22Rv1 (cell line): ENCODE data around the gene FANCC.
"Not testable (repeated sequence)": the region's sequence is repeated elsewhere in the genome, so short reads cannot be mapped to it uniquely, and the experiment has no call there.

Experiments used
- H3K27ac ChIP-seq: fragments of 450-650 bp; 2 replicates; pipeline ENCODE4 v1.5.1; 2017
- ZFX ChIP-seq: fragments of 450-650 bp; IDR thresholded peaks from 2 replicates; pipeline ENCODE4 v1.6.1; 2017; ENCODE audit warnings: antibody characterized with exemption, borderline replicate concordance
- TF ChIP-seq, protein P1 (sequence below): fragments of 450-650 bp; IDR thresholded peaks from 2 replicates; pipeline ENCODE4 v1.5.1; 2017; ENCODE audit warnings: mild to moderate bottlenecking

FANCC gene

DNA sequence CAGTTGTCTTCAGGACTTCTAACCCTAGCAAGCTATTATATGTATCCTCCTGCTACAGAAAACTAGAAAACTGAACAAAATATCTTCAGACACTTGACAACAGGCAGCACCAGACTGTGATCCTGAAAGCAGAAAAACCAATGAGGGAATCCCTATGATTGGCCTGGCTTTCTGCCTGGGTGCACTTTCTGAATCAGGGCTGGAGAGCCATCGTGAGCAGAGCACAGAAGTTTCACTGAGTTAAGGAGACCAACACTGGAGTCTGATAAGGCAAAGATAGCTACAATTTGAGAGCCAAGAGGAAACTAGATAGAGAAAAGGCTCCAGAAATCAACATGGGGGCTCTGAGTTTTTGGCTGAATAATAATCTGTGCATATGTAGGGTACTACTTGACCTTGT lies 106.5 kb downstream of the FANCC start:
- no peak for TF ChIP-seq ZFX
- TF ChIP-seq, protein P1, sequence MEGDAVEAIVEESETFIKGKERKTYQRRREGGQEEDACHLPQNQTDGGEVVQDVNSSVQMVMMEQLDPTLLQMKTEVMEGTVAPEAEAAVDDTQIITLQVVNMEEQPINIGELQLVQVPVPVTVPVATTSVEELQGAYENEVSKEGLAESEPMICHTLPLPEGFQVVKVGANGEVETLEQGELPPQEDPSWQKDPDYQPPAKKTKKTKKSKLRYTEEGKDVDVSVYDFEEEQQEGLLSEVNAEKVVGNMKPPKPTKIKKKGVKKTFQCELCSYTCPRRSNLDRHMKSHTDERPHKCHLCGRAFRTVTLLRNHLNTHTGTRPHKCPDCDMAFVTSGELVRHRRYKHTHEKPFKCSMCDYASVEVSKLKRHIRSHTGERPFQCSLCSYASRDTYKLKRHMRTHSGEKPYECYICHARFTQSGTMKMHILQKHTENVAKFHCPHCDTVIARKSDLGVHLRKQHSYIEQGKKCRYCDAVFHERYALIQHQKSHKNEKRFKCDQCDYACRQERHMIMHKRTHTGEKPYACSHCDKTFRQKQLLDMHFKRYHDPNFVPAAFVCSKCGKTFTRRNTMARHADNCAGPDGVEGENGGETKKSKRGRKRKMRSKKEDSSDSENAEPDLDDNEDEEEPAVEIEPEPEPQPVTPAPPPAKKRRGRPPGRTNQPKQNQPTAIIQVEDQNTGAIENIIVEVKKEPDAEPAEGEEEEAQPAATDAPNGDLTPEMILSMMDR = no peak
- no peak overlapping the region for H3K27ac ChIP-seq

DNA sequence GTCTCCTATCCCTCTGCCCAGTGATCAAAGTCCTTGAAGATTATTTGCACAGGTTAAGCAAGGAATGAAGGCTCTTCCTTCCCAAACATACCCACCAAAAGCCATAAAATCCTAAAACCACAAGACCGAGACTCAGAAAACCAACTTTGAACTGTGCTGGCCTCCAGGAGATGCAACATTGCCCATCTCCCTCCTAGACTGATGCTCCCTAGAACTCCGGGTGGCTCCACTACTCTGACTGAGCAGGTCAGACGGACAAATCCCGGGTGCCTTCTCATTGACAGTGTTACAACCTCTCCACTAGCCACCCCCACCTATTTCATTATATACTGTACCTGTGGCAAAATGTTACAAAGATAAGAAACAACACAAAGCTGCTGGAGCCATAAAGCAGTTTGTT lies 110.1 kb downstream of the FANCC start:
- TF ChIP-seq, protein P1 = no peak
- TF ChIP-seq ZFX = no peak
- H3K27ac ChIP-seq = no peak overlapping the region

DNA sequence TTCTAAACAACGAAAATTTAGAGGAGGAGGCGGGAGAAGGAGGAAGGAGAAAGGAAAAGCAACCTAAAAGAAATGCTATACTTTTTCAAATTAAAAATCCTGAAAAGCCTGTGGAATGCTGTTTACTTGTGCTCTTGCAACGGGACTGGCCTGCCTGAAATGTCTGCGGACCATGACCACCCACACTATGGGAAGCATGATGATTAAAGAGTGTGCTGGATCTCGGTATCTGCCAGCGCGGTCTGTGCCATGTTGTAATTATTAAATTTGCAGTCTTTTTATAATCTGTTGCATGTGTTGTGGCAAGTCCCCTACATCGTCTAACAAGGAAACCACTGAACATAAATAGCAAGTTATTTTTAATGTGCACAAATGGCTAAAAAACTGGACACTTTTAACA lies 111.4 kb downstream of the FANCC start:
- no peak overlapping the region for H3K27ac ChIP-seq
- TF ChIP-seq ZFX = no peak
- TF ChIP-seq, protein P1 = no peak

DNA sequence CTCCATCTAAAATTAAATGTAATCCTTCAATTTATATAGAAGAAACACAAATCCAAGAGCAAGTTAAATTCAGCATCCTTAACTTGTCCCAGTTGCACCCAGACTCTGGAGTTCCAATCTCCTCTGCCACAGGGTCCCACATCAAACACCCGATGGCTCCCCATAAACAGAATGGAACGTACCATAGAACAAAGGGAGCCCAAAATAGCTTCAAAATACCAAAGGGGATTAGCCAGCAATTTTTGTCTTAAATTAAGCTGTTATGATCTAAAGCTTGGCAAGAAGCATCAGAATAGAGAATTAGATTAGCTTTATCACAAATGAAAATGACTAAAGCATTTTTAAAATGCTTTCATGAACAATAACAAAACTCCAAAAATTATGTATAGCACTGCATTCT lies 112.8 kb downstream of the FANCC start:
- H3K27ac ChIP-seq = no peak overlapping the region
- TF ChIP-seq, protein P1 = no peak
- no peak for TF ChIP-seq ZFX

DNA sequence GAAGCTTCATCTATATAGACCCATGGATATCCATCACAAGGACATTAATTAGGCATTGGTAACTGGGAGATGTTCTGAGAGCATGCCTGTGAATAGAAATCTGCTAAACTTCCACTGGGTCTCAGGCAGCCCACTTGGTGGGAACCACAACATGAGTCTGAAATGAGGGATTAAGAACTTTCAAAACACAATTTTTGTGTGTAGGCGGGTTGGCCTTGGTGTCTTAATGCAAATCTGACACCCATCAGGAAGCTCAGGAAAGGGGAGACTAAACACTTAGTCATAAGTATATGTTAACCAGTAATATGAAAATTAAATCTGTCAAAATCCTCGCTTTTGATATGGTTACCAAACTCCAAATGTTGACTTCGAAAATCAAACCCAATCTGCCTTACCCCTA lies 113.2 kb downstream of the FANCC start:
- TF ChIP-seq, protein P1 = no peak
- no peak overlapping the region for H3K27ac ChIP-seq

DNA sequence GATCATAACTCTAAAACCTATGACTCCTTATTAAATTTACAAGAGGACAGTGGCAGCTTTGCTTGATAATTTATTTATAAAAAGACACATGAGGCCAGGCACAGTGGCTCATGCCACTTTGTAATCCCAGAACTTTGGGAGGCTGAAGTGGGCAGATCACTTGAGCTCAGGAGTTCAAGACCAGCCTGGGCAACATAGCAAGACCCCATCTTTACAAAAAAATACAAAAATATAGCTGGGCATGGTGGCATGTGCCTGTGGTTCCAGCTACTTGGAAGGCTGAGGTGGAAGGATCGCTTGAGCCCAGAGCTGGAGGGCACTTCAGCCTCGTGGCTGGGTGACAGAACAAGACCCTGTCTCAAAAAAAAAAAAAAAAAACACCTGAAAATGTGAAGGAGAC lies 114.5 kb downstream of the FANCC start:
- not testable (repeated sequence) for H3K27ac ChIP-seq

DNA sequence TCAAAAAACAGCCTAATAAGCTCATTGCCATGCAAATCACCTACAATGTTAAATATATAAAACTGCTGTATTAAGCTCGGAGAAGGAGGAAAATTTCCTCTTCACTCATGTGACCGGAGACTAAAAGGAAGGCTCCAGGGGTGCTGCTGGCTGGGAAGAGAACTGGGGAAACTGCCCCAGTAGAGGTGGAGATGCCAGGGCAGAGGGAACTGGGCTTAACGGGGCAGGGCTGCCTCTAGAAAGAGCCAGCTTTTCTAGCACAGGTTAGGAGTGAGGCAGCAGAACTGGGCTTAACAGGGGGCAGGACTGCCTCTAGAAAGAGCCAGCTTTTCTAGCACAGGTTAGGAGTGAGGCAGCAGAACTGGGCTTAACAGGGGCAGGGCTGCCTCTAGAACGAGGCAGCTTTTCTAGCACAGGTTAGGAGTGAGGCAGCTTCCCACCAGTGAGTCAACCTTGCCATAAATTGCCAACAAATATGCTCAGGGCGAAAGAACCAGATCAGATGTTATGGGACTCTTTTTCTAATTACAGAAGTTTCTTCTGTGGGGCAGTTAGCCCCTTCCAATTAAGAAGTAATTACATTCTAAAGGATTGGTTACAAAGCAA lies 115.3 kb downstream of the FANCC start:
- H3K27ac ChIP-seq = no peak overlapping the region
- TF ChIP-seq, protein P1 = no peak
- TF ChIP-seq ZFX = no peak

DNA sequence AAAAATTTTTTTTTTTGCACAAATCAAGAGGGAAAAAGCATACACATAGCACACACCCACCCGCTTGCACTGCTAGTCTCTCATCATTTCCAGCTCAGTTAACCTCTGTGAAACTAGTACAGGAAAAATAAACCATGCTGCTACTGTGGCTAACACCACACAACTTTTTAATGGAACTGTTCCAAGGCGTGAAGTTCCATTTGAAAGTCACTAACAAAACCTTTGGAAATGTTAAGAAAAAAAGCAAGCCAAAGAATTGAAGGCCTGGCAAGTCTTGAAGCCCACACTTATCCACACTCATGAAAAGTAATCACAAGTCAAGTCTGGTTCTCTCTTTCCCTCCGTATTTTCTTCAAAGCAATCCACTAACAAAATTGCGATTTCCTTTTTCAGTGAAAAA lies 116.3 kb downstream of the FANCC start:
- no peak overlapping the region for H3K27ac ChIP-seq
- no peak for TF ChIP-seq ZFX
- TF ChIP-seq, protein P1 = no peak
